ENCODE measurements around the gene BMAL1. TPM values are rescaled to one million over a fixed set of nuclear protein-coding genes. Genes with fewer than 3 reads are reported as not detected.
"Not testable (repeated sequence)": the region's sequence is repeated elsewhere in the genome, so short reads cannot be mapped to it uniquely, and the experiment has no call there.

BMAL1 gene
- total and polyA plus RNA-seq, 11 donors = 5.7 to 18.2 (median 11.7) TPM

DNA sequence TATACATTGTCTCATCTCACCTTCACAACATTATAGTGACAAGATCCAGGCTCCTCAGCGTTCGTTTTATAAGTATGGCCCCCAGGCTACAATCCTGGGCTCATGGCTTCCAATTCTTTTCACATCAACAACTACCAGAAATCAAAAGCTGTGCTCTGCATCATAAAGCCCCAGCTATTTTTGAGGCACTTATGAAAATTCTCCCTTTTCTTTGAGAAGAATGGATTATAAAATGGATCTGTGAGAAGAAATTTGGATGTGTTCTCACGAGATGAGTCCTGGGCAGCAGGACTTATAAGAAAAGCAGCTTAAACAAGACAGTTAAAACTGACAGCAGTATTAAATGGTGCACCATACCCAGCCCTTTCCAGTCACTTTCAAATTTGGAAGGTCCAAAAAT is 105.2 kb downstream of the BMAL1 start:
- intact Hi-C loops (cut with DNase I) = loop anchor here in 2 of 10 donors (10.0 kb wide), 1 partner anchor 82 kb away; the partner anchor contains the start of gene BTBD10 (in 2 of the 2)
- no peak for DNase-seq
- WGBS, 4 donors = 91 to 97% (median 94%) methylated on average over 3 of the region's 3 CpGs

DNA sequence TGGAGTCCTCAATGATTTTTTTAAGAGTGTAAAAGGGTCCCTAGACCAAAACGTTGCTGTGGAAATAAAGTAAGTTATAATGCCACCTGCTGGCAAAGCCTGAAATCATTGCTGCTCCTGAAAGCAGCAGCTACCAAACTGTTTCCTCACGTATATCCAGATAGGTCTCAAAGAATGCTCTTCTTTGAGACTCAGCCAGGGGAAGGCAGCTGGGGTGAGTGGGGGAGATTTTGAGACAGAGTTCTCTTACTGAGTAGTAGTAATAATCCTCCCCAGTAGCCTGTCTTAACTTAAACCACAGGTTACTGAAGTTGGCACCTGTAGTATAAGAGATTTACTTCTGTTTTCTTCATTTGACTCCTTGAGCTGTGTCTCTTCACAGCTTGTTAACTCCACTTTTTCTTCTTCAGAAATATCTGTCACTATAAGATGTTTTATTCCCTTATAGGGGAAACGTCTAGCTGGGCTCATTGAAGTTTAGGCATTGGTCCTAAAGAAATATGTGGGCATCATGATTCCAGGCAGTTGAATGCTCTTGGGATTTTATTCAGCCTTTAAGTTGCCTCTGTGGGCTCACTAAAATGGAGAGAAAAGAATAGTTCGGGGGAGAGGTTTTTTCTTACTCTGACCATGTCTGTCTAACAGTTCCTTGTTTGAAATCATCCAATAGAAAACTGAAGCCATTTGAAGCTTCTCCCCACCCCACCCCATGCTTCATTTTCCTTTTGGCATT is 107.5 kb downstream of the BMAL1 start:
- TF ChIP-seq, protein P1, sequence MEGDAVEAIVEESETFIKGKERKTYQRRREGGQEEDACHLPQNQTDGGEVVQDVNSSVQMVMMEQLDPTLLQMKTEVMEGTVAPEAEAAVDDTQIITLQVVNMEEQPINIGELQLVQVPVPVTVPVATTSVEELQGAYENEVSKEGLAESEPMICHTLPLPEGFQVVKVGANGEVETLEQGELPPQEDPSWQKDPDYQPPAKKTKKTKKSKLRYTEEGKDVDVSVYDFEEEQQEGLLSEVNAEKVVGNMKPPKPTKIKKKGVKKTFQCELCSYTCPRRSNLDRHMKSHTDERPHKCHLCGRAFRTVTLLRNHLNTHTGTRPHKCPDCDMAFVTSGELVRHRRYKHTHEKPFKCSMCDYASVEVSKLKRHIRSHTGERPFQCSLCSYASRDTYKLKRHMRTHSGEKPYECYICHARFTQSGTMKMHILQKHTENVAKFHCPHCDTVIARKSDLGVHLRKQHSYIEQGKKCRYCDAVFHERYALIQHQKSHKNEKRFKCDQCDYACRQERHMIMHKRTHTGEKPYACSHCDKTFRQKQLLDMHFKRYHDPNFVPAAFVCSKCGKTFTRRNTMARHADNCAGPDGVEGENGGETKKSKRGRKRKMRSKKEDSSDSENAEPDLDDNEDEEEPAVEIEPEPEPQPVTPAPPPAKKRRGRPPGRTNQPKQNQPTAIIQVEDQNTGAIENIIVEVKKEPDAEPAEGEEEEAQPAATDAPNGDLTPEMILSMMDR (IDR thresholded peaks at IDR 0.05) = peak; percentile 43 to 76 (median 60)
- no peak for TF ChIP-seq POLR2A (IDR thresholded peaks at IDR 0.05)
- H3K27ac ChIP-seq = peak overlapping the region in 1 of 12 donors; percentile 15

More for the DNA sequence above, 105.2 kb downstream of the BMAL1 start:
- Histone ChIP-seq H3K9me3 (no peaks in the 10 kb centered on the region), H3K4me3 (no peak overlapping the region), H3K4me1 (peaks cover 0 to 12% (median 5%) of the 10 kb centered on the region in 12 donors), H3K27ac (no peak overlapping the region), H3K27me3 (no peaks in the 10 kb centered on the region), H3K36me3 (peaks cover 4 to 98% (median 84%) of the 10 kb centered on the region in 9 donors)
- no peak for ATAC-seq
- TF ChIP-seq, protein P1 (IDR thresholded peaks at IDR 0.05) = no peak
- TF ChIP-seq POLR2A (IDR thresholded peaks at IDR 0.05) = no peak

DNA sequence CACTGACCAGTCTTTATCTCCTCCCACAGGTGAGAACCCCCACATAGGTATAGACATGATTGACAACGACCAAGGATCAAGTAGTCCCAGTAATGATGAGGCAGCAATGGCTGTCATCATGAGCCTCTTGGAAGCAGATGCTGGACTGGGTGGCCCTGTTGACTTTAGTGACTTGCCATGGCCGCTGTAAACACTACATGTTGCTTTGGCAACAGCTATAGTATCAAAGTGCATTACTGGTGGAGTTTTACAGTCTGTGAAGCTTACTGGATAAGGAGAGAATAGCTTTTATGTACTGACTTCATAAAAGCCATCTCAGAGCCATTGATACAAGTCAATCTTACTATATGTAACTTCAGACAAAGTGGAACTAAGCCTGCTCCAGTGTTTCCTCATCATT is 109.0 kb downstream of the BMAL1 start:
- H3K9me3 ChIP-seq = no peaks in the 10 kb centered on the region
- H3K27me3 ChIP-seq = no peaks in the 10 kb centered on the region
- no peak for TF ChIP-seq POLR2A (IDR thresholded peaks at IDR 0.05)
- H3K4me1 ChIP-seq = peaks cover 0 to 12% (median 5%) of the 10 kb centered on the region in 12 donors
- H3K4me3 ChIP-seq = no peak overlapping the region
- WGBS, 4 donors = 83 to 90% (median 88%) methylated on average over 2 of the region's 2 CpGs
- intact Hi-C loops (cut with DNase I) = loop anchor here in 3 of 10 donors (5.0 to 10.0 kb wide), 3 partner anchors 76 to 179 kb away; partner anchors contain the start of gene BTBD10 (in 3 of the 3)
- no peak overlapping the region for H3K27ac ChIP-seq
- DNase-seq (no peak), ATAC-seq (no peak)
- peaks cover 0 to 96% (median 83%) of the 10 kb centered on the region in 9 donors for H3K36me3 ChIP-seq

More for the DNA sequence above, 107.5 kb downstream of the BMAL1 start:
- DNase-seq = no peak
- Histone ChIP-seq H3K4me3 (no peak overlapping the region), H3K27me3 (no peaks in the 10 kb centered on the region), H3K36me3 (peaks cover 4 to 96% (median 86%) of the 10 kb centered on the region in 9 donors), H3K4me1 (peaks cover 0 to 12% (median 5%) of the 10 kb centered on the region in 12 donors), H3K9me3 (no peaks in the 10 kb centered on the region)
- WGBS, 4 donors = 27 to 46% (median 30%) methylated on average over 4 of the region's 4 CpGs
- no peak for ATAC-seq
- intact Hi-C loops (cut with DNase I) = loop anchor here in 4 of 10 donors (2.0 to 10.0 kb wide), 4 partner anchors 38 to 178 kb away; partner anchors contain the start of gene BTBD10 (in 3 of the 4)

DNA sequence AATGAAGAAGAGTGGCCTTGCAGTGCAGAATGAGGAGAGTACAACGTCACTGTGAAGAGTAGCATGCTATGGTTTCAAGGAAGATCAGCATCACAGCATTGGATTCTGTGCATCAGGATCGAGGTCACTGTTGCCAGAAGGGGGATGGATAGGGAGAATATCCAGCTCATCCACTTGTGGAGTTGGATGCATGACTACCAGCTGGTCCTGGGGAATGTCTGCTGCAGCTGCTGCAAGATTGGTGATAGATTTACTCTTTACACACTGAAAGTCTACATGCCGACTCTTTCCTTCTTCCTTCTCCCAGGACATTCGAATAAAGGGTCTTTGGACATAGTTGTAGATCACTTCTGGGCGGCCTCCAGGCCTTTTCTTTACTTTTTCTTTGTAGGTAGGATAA is 111.2 kb downstream of the BMAL1 start:
- Histone ChIP-seq H3K27me3 (no peaks in the 10 kb centered on the region), H3K36me3 (peaks cover 0 to 80% (median 63%) of the 10 kb centered on the region in 9 donors), H3K9me3 (no peaks in the 10 kb centered on the region), H3K4me1 (peaks cover 0 to 12% (median 5%) of the 10 kb centered on the region in 12 donors), H3K4me3 (no peak overlapping the region), H3K27ac (no peak overlapping the region)
- WGBS, 4 donors = 82 to 89% (median 87%) methylated on average over 5 of the region's 5 CpGs
- no peak for TF ChIP-seq POLR2A (IDR thresholded peaks at IDR 0.05)
- ATAC-seq = no peak
- DNase-seq = no peak
- intact Hi-C loops (cut with DNase I) = loop anchor here in 3 of 10 donors (5.0 to 10.0 kb wide), 3 partner anchors 74 to 181 kb away; partner anchors contain the start of gene BTBD10 (in 3 of the 3)

DNA sequence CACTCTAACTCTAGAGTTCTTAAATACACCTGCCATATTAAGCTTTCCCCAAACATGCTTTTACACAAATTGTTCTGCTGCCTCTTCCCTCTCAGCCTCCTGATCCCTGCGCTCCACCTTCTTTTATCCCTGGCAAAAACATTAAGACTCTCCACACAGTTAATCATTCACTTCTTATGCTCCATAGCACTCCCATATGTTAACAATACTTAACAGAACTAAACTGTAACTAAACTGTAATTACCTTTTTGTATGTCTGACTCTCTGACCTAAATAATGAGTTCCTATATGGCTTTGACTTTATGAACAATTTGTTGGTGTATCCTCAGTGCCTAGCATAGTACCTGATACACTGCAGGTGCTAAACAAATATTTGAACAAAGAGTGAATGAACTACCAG is 113.6 kb downstream of the BMAL1 start:
- TF ChIP-seq POLR2A (IDR thresholded peaks at IDR 0.05) = no peak
- TF ChIP-seq, protein P1 (IDR thresholded peaks at IDR 0.05) = no peak
- ATAC-seq (no peak), DNase-seq (no peak)
- H3K27me3 ChIP-seq = no peaks in the 10 kb centered on the region
- intact Hi-C loops (cut with DNase I) = no loop called here
- H3K27ac ChIP-seq = no peak overlapping the region
- H3K36me3 ChIP-seq = peaks cover 0 to 59% (median 49%) of the 10 kb centered on the region in 9 donors
- no peaks in the 10 kb centered on the region for H3K4me1 ChIP-seq
- 98 to 100% (median 99%) methylated on average over 1 of the region's 1 CpG for WGBS, 4 donors
- no peak overlapping the region for H3K4me3 ChIP-seq
- peaks cover 0 to under 1% (median 0%) of the 10 kb centered on the region in 12 donors for H3K9me3 ChIP-seq

DNA sequence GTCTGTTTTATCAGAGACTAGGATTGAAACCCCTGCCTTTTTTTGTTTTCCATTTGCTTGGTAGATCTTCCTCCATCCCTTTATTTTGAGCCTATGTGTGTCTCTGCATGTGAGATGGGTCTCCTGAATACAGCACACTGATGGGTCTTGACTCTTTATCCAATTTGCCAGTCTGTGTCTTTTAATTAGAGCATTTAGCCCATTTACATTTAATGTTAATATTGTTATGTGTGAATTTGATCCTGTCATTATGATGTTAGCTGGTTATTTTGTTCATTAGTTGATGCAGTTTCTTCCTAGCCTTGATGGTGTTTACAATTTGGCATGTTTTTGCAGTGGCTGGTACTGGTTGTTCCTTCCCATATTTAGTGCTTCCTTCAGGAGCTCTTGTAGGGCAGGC is 120.7 kb downstream of the BMAL1 start:
- H3K27ac ChIP-seq; ATAC-seq; H3K27me3 ChIP-seq; H3K9me3 ChIP-seq; DNase-seq; intact Hi-C loops (cut with DNase I); H3K4me3 ChIP-seq; H3K4me1 ChIP-seq: not testable (repeated sequence)
- H3K36me3 ChIP-seq = peaks cover 0 to 41% (median 32%) of the 10 kb centered on the region in 9 donors
